Measurements from ENCODE around the gene LYPD6B. TPM values are rescaled to one million over a fixed set of nuclear protein-coding genes. Genes with fewer than 3 reads are reported as not detected.

LYPD6B gene
- total RNA-seq, 1 experiment from 2014 or later = 2.0 TPM

DNA sequence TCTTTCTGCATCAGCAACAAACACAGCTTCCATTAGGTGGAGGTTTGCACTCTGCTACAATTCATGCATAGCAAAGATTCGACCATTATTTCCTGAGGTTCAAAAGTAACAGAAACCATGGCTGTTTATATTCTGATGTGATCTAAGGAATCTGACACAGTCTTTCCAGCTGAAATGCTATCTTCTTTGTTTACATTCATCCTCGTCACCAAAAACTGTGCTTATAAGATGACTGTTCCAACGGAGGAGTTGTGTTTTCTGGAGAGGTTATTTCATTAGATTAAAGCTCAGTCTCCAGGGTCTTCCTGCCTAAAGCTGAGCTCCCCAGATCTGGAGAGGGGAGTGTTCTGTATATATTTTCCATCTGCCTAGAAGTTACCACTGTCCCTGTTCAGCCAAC, 45.1 kb upstream of the LYPD6B start:
- Mint-ChIP-seq H3K36me3 (ENCODE audit: insufficient read depth in 1 of 3, low read depth in 3 of 3) (peaks cover 36 to 63% (median 58%) of the 10 kb centered on the region in 3 experiments; a peak in 6 of 7 replicates), H3K4me1 (peaks cover 15% of the 10 kb centered on the region in 2 experiments), H3K4me3 (no peak overlapping the region), H3K27ac (peak overlapping the region in 1 of 3 experiments; percentile 25; a peak in 1 of 7 replicates), H3K27me3 (ENCODE audit: low read depth) (no peaks in the 10 kb centered on the region), H3K9me3 (no peaks in the 10 kb centered on the region)
- H3K27me3 ChIP-seq (ENCODE audit: insufficient read depth, low read length) = no peaks in the 10 kb centered on the region
- H3K4me1 ChIP-seq (ENCODE audit: insufficient read depth, low read length) = no peaks in the 10 kb centered on the region
- H3K9ac ChIP-seq (ENCODE audit: extremely low read depth, insufficient read length, low read length) = no peak overlapping the region
- TF ChIP-seq, protein P1, sequence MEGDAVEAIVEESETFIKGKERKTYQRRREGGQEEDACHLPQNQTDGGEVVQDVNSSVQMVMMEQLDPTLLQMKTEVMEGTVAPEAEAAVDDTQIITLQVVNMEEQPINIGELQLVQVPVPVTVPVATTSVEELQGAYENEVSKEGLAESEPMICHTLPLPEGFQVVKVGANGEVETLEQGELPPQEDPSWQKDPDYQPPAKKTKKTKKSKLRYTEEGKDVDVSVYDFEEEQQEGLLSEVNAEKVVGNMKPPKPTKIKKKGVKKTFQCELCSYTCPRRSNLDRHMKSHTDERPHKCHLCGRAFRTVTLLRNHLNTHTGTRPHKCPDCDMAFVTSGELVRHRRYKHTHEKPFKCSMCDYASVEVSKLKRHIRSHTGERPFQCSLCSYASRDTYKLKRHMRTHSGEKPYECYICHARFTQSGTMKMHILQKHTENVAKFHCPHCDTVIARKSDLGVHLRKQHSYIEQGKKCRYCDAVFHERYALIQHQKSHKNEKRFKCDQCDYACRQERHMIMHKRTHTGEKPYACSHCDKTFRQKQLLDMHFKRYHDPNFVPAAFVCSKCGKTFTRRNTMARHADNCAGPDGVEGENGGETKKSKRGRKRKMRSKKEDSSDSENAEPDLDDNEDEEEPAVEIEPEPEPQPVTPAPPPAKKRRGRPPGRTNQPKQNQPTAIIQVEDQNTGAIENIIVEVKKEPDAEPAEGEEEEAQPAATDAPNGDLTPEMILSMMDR (conservative IDR thresholded peaks at IDR 0.05) = no peak
- H4K8ac ChIP-seq (replicated peaks; ENCODE audit: insufficient read length, low read depth, low read length) = no peak overlapping the region
- H3K23me2 ChIP-seq (ENCODE audit: insufficient read length, low read depth, low read length, poor library complexity, severe bottlenecking) = no peaks in the 10 kb centered on the region
- no peak overlapping the region for H3K27ac ChIP-seq (ENCODE audit: insufficient read length, low read depth, low read length)
- H4K91ac ChIP-seq (ENCODE audit: insufficient read length, low read depth, low read length) = no peak overlapping the region
- H2AFZ ChIP-seq (ENCODE audit: low read length) = no peak overlapping the region
- no CpG with 5 or more reads among the region's 3 CpGs for WGBS (ENCODE audit: extremely low coverage, insufficient read length, low lambda C conversion rate)
- no peak overlapping the region for H2BK120ac ChIP-seq (ENCODE audit: low read depth, low read length, poor library complexity, severe bottlenecking)
- H3K4me2 ChIP-seq (ENCODE audit: insufficient read depth, insufficient read length, low read length) = no peak overlapping the region
- no peak for DNase-seq
- H3K23ac ChIP-seq (ENCODE audit: insufficient read length, low read depth, low read length) = no peak overlapping the region
- H3K14ac ChIP-seq (ENCODE audit: insufficient read depth, low read length) = no peak overlapping the region
- no peak overlapping the region for H3K56ac ChIP-seq (ENCODE audit: insufficient read length, low read depth, low read length)
- no peak overlapping the region for H2BK12ac ChIP-seq (ENCODE audit: insufficient read length, low read depth, low read length)
- H3K9me3 ChIP-seq (ENCODE audit: control insufficient read depth, low read depth, low read length) = no peaks in the 10 kb centered on the region
- no peak overlapping the region for H2BK5ac ChIP-seq (ENCODE audit: insufficient read length, low read length)
- H2BK15ac ChIP-seq (ENCODE audit: low read depth, low read length) = no peak overlapping the region
- no peaks in the 10 kb centered on the region for H3K79me1 ChIP-seq (ENCODE audit: insufficient read depth, low read depth, low read length, poor library complexity, severe bottlenecking)
- no peaks in the 10 kb centered on the region for H4K20me1 ChIP-seq (ENCODE audit: control insufficient read depth, insufficient read depth, insufficient read length)
- H4K5ac ChIP-seq (ENCODE audit: insufficient read length, low read depth, low read length) = no peak overlapping the region
- no peak overlapping the region for H3K4ac ChIP-seq (ENCODE audit: low read depth, low read length)
- H3T11ph ChIP-seq (ENCODE audit: low read length) = no peak overlapping the region
- no peak overlapping the region for H3K18ac ChIP-seq (ENCODE audit: insufficient read length, low read depth, low read length)
- no peak overlapping the region for H2BK20ac ChIP-seq (ENCODE audit: low read depth, low read length, poor library complexity, severe bottlenecking)
- H3K79me2 ChIP-seq (ENCODE audit: insufficient read depth, low read length) = no peaks in the 10 kb centered on the region
- no peak overlapping the region for H2AK5ac ChIP-seq (ENCODE audit: insufficient read length, low read length)

All from H9 (cell line).